Vagina (tissue), 2 donors: ENCODE measurements around the gene ZBTB7C.

ENCODE experiments used
- POLR2AphosphoS5 ChIP-seq, 2 donors: sonication (generic); formaldehyde crosslinking; IDR thresholded peaks; one replicate each; pipeline ENCODE4 v1.9.0; 2017; ENCODE audit warnings: antibody characterized with exemption in 2 of 2, mild to moderate bottlenecking in 2 of 2, low read depth in 1 of 2; ENCODE audit not compliant: insufficient read depth in 1 of 2
- TF ChIP-seq, protein P1 (sequence below), 3 experiments: fragments of 450-650 bp in 2 of 3; fragments of 200-600 bp in 1 of 3; sonication (generic) in 1 of 3; IDR thresholded peaks; one replicate each; pipeline ENCODE4 v1.5.1; 2017 to 2019; ENCODE audit warnings: antibody characterized with exemption in 3 of 3, mild to moderate bottlenecking in 2 of 3, moderate library complexity in 2 of 3

DNA sequence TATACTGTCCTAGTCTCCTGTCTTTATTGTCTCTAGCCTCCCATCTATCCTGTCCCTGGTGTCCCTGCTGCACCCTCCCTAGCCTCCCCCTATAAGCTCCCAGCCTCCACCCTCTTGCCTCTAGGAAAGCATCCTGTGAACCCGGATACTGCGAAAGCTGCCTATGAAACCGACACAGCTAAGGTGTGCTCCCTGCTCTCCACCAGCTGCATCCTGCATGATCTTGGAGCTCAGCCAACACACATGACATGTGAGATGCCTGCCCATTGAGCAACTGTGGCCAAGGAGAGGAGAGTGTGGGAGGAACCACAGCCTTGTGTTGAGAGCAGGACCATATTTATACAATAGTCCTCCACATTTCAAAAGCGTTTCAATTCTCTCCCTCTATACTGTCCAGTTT is 187.1 kb downstream of the ZBTB7C start:
- TF ChIP-seq, protein P1, sequence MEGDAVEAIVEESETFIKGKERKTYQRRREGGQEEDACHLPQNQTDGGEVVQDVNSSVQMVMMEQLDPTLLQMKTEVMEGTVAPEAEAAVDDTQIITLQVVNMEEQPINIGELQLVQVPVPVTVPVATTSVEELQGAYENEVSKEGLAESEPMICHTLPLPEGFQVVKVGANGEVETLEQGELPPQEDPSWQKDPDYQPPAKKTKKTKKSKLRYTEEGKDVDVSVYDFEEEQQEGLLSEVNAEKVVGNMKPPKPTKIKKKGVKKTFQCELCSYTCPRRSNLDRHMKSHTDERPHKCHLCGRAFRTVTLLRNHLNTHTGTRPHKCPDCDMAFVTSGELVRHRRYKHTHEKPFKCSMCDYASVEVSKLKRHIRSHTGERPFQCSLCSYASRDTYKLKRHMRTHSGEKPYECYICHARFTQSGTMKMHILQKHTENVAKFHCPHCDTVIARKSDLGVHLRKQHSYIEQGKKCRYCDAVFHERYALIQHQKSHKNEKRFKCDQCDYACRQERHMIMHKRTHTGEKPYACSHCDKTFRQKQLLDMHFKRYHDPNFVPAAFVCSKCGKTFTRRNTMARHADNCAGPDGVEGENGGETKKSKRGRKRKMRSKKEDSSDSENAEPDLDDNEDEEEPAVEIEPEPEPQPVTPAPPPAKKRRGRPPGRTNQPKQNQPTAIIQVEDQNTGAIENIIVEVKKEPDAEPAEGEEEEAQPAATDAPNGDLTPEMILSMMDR (IDR thresholded peaks at IDR 0.05), result no peak
- no peak for TF ChIP-seq POLR2AphosphoS5 (IDR thresholded peaks at IDR 0.05; ENCODE audit: insufficient read depth in 1 of 2, low read depth in 1 of 2)
